ENCODE results near the gene GMDS. TPM values are rescaled to one million over a fixed set of nuclear protein-coding genes. Genes with fewer than 3 reads are reported as not detected.
"Not testable (repeated sequence)": the region's sequence is repeated elsewhere in the genome, so short reads cannot be mapped to it uniquely, and the experiment has no call there.

The GMDS gene
- total RNA-seq, 1 experiment from 2014 or later: 31.1 TPM

DNA sequence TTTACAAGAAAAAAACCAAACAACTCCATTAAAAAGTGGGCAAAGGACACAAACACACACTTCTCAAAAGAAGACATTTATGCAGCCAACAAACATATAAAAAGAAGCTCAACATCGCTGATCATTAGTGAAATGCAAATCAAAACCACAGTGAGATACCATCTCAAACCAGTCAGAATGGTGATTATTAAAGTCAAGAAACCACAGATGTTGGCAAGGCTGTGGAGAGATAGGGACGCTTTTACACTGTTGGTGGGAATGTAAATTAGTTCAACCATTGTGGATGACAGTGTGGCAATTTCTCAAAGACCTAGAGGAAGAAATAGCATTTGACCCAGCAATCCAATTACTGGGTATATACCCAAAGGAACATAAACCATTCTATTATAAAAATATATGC is 554.7 kb downstream of the GMDS start:
- DNase-seq; H3K4me1 ChIP-seq; H3K27me3 ChIP-seq (replicated peaks; ENCODE audit: control insufficient read depth, insufficient read depth, low read length); CTCF ChIA-PET; H3K36me3 Mint-ChIP-seq (ENCODE audit: insufficient read depth, unreplicated experiment); H3K9me3 ChIP-seq; intact Hi-C loops (cut with micrococcal nuclease; ENCODE audit: unreplicated experiment); H3K4me3 ChIP-seq (ENCODE audit: low read depth, low read length); H3K27ac Mint-ChIP-seq (ENCODE audit: unreplicated experiment); POLR2A ChIA-PET; BruUV-seq (replicated peaks); H3K9me3 Mint-ChIP-seq (ENCODE audit: unreplicated experiment); H3K36me3 ChIP-seq (ENCODE audit: control insufficient read depth, insufficient read depth, low read length); H3K4me1 Mint-ChIP-seq (ENCODE audit: low read depth, unreplicated experiment); H3K4me3 Mint-ChIP-seq (ENCODE audit: unreplicated experiment); H3K27me3 Mint-ChIP-seq (ENCODE audit: insufficient read depth, unreplicated experiment): not testable (repeated sequence)

DNA sequence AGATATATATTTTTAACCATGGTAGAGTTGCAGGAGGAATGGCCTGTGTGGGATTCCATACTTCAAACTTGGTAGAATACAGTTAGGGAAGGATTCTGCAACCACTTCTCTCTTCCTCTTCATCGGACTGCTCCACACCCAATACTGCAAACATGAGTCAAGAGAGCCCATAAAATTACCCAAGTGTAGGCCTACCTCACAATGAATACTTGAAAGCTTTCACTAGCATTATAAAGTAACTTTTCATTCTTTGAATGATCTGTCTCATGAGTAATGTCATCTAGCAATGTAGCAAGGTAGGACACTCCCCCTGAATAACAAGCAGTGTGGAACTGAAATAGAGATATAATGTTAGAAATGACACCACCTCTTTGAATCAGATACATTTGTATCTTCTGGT is 556.3 kb downstream of the GMDS start:
- H3K4me1 ChIP-seq: no peaks in the 10 kb centered on the region
- no peaks in the 10 kb centered on the region for H3K9me3 ChIP-seq
- Mint-ChIP-seq H3K9me3 (ENCODE audit: unreplicated experiment) (peaks cover 9% of the 10 kb centered on the region), H3K27ac (ENCODE audit: unreplicated experiment) (no peak overlapping the region), H3K27me3 (ENCODE audit: insufficient read depth, unreplicated experiment) (no peaks in the 10 kb centered on the region), H3K4me3 (ENCODE audit: unreplicated experiment) (no peak overlapping the region), H3K4me1 (ENCODE audit: low read depth, unreplicated experiment) (no peaks in the 10 kb centered on the region), H3K36me3 (ENCODE audit: insufficient read depth, unreplicated experiment) (no peaks in the 10 kb centered on the region)
- no peak for DNase-seq
- TF ChIP-seq, protein P1, sequence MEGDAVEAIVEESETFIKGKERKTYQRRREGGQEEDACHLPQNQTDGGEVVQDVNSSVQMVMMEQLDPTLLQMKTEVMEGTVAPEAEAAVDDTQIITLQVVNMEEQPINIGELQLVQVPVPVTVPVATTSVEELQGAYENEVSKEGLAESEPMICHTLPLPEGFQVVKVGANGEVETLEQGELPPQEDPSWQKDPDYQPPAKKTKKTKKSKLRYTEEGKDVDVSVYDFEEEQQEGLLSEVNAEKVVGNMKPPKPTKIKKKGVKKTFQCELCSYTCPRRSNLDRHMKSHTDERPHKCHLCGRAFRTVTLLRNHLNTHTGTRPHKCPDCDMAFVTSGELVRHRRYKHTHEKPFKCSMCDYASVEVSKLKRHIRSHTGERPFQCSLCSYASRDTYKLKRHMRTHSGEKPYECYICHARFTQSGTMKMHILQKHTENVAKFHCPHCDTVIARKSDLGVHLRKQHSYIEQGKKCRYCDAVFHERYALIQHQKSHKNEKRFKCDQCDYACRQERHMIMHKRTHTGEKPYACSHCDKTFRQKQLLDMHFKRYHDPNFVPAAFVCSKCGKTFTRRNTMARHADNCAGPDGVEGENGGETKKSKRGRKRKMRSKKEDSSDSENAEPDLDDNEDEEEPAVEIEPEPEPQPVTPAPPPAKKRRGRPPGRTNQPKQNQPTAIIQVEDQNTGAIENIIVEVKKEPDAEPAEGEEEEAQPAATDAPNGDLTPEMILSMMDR (IDR thresholded peaks at IDR 0.05; ENCODE audit: insufficient read depth in 1 of 2, low read depth in 1 of 2, low read length in 1 of 2, severe bottlenecking in 1 of 2, unreplicated experiment in 1 of 2): no peak
- H3K27me3 ChIP-seq (replicated peaks; ENCODE audit: control insufficient read depth, insufficient read depth, low read length): no peaks in the 10 kb centered on the region
- CTCF ChIA-PET: no interaction called here
- POLR2A ChIA-PET: no interaction called here
- no peaks in the 10 kb centered on the region for H3K36me3 ChIP-seq (ENCODE audit: control insufficient read depth, insufficient read depth, low read length)
- intact Hi-C loops (cut with micrococcal nuclease; ENCODE audit: unreplicated experiment): no loop called here
- BruUV-seq (replicated peaks): no TSS peak
- no peak overlapping the region for H3K4me3 ChIP-seq (ENCODE audit: low read depth, low read length)

DNA sequence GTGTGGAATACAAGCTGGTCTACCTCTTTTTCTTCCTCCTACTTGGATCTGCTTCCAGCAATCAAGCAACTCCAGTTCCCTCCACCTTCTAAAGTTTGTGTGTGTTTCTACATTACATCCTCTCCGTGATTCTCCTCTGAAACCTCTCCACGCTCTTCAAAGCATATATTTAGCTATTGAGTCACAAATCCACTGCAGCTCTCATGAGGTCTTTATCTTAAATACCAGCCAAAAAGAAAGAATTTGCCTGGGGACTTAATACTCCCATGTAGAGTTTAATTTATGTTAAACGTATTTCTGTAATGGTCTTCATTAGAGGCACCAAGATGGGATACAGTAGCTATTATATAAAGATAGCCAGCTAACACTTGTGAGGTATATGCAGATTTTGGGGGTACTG is 557.0 kb downstream of the GMDS start:
- CTCF ChIA-PET: interaction anchor here (0.6 kb wide), 1 partner anchor 520 kb away, joined by 4 read pairs; no protein-coding TSS in a partner anchor
- H3K27ac Mint-ChIP-seq (ENCODE audit: unreplicated experiment): no peak overlapping the region

More for the DNA sequence above, 557.0 kb downstream of the GMDS start:
- no TSS peak for BruUV-seq (replicated peaks)
- no peaks in the 10 kb centered on the region for H3K9me3 ChIP-seq
- H3K36me3 ChIP-seq (ENCODE audit: control insufficient read depth, insufficient read depth, low read length): no peaks in the 10 kb centered on the region
- no peak for DNase-seq
- POLR2A ChIA-PET: no interaction called here
- H3K4me1 ChIP-seq: no peaks in the 10 kb centered on the region
- H3K4me3 Mint-ChIP-seq (ENCODE audit: unreplicated experiment): no peak overlapping the region
- no peaks in the 10 kb centered on the region for H3K27me3 ChIP-seq (replicated peaks; ENCODE audit: control insufficient read depth, insufficient read depth, low read length)
- H3K4me3 ChIP-seq (ENCODE audit: low read depth, low read length): no peak overlapping the region
- H3K4me1 Mint-ChIP-seq (ENCODE audit: low read depth, unreplicated experiment): no peaks in the 10 kb centered on the region
- H3K36me3 Mint-ChIP-seq (ENCODE audit: insufficient read depth, unreplicated experiment): no peaks in the 10 kb centered on the region
- TF ChIP-seq, protein P1 (IDR thresholded peaks at IDR 0.05; ENCODE audit: insufficient read depth in 1 of 2, low read depth in 1 of 2, low read length in 1 of 2, severe bottlenecking in 1 of 2, unreplicated experiment in 1 of 2): no peak
- H3K27me3 Mint-ChIP-seq (ENCODE audit: insufficient read depth, unreplicated experiment): no peaks in the 10 kb centered on the region
- peaks cover 9% of the 10 kb centered on the region for H3K9me3 Mint-ChIP-seq (ENCODE audit: unreplicated experiment)
- intact Hi-C loops (cut with micrococcal nuclease; ENCODE audit: unreplicated experiment): no loop called here

All from Caco-2 (cell line).